HG03460 (cell line): ENCODE data around the gene OR2A25.
"Not testable (repeated sequence)": the region's sequence is repeated elsewhere in the genome, so short reads cannot be mapped to it uniquely, and the experiment has no call there.

ENCODE experiments used
- ATAC-seq: cut with Tn5 transposase; IDR thresholded peaks from one replicate; pipeline ENCODE4 v1.9.1; 2021; ENCODE audit not compliant: unreplicated experiment

OR2A25 gene, protein sequence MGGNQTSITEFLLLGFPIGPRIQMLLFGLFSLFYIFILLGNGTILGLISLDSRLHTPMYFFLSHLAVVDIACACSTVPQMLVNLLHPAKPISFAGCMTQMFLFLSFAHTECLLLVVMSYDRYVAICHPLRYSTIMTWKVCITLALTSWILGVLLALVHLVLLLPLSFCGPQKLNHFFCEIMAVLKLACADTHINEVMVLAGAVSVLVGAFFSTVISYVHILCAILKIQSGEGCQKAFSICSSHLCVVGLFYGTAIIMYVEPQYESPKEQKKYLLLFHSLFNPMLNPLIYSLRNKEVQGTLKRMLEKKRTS

GRCh38 chr7:144069511-144069910 is at the start of gene OR2A25:
TSS of gene OR2A25 (plus strand) at chr7:144069811. CDS start at chr7:144074220, 4,409 bp downstream.
- ATAC-seq, result no peak

DNA sequence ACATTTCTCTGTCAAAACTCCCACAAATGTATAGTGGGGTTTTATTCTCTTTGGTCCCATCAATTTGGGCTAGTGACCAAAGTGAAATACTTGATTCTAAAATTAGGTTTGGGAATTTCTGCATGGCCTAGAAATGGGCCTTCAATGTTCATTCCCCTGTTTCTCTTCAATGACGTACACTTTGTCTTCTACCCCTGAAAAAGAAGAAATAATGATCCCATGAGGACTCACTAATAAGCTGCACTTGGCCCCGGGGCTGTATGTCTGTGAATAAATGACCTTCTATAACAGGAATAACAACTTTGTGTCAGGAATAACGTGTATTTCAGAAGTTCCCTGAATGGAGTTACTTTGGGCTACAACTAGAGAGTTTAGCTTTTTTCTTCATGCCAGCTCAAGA is 49.3 kb upstream of the OR2A25 start:
- ATAC-seq, result no peak

GRCh38 chr7:144022169-144022568 is 47.4 kb upstream of the OR2A25 start:
- ATAC-seq, result no peak

DNA sequence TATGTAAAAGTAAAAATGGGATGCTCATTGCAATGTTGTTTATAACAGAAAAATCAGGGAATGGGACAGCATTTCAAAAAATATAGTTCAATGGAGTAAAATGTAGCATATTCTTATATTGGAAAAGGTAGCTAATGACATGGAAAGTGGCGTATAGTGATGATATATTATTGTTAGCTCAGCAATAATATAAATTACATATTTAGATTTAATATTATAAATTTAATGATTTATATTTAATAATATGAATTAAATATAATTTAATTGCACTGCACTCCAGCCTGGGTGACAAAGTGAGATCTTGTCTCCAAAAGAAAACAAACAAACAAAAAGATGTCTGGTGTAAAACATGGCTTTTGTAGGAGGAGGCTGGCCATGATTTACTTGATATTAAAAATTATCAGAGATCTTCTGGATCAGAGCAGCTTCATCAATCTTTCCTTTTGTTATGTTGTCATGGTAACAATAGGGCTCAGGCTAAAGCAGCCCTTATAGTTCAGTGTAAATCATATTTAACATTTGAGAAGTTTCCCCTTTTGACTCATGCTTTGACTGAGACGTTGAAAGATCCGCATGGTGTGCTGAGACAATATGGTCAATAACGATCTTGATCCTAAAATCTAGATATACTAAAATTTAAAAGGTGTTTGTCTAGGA is 46.3 kb upstream of the OR2A25 start:
- no peak for ATAC-seq

GRCh38 chr7:144024213-144024612 is 45.4 kb upstream of the OR2A25 start:
- no peak for ATAC-seq

DNA sequence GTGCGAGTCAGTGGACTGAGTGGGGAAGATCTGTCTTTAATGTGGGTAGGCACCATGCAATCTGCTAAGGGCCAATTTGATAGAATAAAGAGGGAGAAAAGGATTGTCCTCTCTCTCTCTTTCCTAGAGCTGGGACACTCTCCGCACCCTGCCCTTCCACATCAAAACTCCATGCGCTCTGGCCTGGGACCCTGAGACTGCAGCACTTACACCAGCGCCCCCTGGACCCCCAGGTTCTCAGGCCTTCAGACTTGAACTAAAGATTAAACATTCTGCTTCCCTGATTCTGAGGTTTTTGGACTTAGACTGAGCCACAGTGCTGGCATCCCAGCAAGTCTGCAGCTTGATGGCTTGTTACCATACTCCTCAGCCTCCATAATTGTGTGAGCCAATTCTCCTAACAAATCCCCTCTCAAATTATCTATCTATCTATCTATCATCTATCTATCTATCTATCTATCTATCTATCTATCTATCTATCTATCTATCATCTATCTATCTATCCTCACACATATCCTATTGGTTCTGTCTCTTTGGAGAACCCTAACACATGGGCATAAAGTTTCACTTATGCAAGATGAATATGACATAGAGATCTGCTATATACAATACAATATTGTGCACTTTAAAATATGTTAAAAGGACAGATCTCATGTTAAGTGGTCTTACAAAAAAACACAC is 43.3 kb upstream of the OR2A25 start:
- ATAC-seq, result no peak

- ATAC-seq, result no peak
Measured at GRCh38 chr7:144027070-144027469, 42.5 kb upstream of the OR2A25 start.

- no peak for ATAC-seq
Measured at GRCh38 chr7:144027974-144028373, 41.6 kb upstream of the OR2A25 start.

DNA sequence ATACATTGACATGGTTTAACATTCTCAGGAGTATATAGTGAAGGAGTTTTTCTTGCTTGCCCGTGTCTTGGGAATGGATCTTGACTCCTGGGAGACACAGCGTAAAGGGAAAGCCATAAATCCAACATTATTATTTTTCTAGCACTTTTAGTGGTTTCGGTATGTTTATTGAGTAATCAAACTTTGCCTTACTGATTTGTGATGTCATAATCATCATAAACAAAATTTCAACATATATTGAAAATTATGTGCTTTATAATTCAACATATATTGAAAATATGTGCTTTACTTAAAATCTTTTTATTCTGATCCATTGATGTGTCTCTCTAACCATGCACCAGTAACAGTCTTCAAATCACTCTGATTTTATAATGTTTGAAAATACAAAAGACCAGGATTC is 41.1 kb upstream of the OR2A25 start:
- ATAC-seq, result no peak

DNA sequence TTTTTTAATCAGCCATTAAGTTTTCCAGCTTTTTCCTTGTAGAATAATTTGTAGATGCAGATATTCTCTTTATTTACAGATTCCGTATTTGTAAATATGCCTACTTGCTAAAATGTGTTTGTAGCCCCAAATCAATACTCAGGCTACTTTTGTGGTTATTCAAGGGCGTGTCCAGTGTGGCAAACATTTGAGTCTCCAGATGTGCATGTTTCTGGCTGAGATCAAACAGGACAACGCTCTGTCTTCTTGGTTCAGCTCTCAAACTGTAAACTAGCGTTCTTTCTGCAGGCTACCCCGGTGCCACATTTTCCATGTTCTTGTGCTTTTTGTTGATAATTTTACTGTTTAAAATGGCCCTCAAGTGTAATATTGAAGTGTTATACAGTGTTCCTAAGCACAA is 37.1 kb upstream of the OR2A25 start:
- ATAC-seq, result no peak

DNA sequence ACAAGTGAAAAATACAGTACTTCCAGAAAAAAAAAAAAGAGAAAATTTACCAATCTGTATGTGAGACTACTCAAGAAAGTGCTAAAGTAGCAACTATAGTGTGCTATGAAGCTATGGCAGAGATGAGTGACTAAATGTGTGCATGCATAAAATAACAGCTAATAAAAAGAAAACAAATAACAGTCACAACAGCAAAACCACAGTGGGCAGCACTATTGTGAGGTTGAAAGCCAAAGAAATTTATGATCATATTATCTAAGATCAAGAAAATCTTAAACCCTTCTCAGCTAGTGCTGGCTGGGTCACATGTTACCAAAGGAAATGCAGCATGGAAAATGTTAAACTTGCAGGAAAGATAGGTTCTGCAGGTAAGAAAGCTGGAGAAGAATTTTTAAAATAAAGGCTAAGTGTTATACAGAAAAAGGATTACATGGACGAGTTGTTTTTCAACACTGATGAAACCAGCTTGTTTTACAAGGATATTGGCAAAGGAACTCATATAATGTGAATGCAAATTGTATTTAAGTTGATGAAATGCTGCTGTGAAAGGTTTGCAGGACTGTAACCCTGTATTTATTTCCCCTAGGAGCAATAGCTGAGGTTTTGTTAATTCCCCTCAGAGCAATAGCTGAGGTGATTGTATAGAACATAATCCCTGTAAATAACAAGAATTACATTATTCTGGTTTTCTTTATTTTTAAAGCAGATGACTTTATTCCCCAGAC is 36.5 kb upstream of the OR2A25 start:
- no peak for ATAC-seq

DNA sequence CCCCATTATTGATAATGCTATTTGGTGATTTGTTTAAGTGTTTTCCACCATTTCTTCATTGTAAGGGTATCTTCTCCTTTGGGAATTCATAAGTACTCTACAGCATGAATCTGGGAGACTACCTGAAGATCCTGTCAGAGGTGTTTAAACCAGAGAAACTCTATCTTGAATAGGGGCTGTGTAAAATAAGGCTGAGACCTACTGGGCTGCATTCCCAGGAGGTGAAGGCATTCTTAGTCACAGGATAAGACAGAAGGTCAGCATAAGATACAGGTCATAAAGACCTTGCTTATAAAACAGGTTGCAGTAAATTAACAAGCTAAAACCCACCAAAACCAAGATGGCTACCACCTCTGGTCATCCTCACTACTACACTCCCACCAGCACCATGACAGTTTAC is 34.2 kb upstream of the OR2A25 start:
- ATAC-seq, result no peak

DNA sequence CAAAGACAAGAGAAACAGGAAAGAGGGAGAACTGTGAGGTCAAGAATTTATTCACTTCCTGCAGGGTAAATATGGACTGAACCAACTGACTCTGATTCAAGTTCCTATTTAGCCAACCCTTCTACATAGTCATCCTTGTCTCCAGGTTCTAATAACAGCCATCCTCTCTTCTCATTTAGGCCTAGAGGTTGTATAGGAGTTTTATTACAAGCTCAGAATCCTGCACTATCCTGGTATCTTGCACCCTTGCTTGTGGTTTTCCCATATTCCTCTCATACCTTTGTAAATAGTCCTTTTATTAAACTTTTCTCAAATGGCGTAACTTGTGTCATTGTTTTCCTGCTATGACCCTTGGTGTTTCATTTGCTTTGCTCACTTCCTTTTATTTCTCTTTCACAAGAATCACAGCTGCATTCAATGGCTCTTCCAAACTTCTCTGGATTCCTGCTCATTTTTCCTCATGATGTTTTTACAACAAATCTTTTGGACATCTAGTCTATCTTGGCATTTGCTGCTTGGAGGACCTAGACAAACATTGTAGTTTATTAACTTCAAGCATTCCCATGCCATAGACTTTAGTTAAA is 33.2 kb upstream of the OR2A25 start:
- ATAC-seq, result no peak

DNA sequence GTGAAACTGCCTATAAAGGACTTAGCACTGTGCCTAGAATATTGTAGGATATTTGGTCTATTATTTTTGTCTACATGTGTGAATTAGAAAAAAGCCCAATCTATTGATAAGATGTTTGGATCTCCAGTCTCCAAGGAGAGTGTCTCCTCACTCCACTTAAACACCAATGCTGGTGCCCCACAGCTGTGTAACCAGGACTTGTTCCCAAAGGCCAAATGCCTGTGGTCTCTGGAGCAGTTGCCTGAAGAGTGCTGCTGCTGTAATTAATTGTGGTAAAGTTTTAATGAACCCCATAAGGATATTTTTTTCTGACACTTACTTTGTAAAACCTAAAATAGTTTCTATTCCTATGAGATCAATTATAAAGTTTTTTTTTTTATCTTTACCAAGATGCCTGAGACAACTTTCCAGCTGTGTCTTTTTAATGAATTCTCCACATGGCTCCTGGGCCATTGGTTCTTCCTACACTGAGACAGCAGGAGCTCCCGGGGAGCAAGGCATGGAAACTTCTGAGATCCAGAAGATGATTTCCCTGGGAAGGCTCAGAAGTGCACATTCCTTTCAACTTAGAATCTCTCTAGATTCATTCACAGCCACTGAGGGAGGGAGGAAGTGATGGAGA is 32.1 kb upstream of the OR2A25 start:
- ATAC-seq, result no peak

DNA sequence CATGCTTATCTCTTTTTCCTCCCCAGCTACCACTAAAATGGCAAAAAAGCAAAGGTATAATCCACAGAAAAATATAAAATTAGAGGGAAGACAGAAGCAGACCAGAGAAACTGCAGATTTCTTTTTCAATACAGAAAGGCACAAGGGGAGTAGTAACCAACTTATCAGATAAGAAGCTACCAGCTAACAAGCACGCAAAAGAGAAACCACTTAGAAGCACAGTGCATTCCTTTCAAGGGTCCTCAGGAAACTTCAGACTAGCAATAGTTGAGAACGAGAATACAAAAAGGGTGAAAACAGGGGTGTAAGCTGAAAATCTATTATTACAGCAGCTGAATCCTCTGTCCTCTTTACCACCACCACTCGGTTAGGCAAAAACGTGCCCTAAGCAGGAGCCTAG is 30.7 kb upstream of the OR2A25 start:
- no peak for ATAC-seq

DNA sequence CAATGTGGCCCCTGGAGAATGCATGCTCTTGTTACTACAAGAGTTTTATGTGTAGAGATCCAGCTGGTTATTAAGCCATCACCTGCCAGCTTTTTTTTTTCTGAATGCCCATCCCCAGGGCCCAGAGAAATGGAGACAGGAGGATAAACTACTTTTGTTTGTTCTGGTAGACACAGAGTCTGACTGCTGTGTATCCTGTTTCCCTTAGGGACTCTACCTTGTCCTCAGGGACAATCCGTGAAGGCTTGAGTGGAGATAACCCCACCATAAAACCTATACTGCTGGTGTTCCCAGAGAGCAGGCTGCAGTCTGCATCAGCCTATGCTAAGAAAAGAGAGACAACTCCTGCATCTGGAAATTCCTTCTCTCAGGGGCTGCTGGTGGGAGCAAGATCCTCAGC is 21.0 kb upstream of the OR2A25 start, which contains the start of gene OR2A5:
Gene OR2A5 (plus strand): TSS at position 301 of the 400 bp plus-strand sequence. CDS start 1,454 bp downstream, outside the sequence.
- no peak for ATAC-seq

- no peak for ATAC-seq
Measured at GRCh38 chr7:144049491-144049890, 20.1 kb upstream of the OR2A25 start.

DNA sequence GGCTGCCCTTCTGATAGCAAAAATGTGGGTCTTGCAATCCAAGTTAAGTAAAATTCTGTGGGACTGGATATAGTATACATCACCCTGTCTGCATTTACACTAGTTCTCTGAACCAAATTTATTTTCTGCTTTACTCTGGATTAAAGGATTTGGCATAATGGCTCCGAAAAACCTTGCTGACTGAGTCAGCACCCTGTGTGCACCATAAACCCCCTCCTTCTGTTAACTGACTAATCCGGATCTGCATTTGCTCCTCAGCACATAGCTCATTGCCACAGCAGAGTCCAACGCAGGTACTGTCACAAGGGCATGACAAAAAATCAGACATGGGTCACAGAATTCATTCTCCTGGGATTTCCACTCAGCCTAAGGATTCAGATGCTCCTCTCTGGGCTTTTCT is 19.5 kb upstream of the OR2A25 start:
- no peak for ATAC-seq

GRCh38 chr7:144050884-144051283 is 18.7 kb upstream of the OR2A25 start:
- not testable (repeated sequence) for ATAC-seq

DNA sequence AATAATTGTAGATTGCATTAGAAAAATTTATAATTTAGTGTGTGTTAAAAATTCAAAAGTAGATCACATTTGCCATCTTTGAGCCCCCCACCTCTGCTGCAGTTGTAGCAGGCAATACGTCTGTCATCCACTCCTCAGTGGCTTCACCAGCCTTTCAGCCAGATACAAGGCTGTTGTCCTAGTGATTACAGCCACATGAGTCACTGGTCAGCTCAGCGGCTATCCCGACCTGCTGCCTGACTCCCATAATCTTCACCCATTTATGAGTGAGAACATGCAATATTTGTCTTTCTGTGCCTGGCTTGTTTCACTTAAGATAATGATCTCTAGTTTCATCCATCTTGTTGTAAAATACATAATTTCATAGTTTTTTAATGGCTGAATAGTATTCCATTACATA is 11.7 kb upstream of the OR2A25 start:
- no peak for ATAC-seq

DNA sequence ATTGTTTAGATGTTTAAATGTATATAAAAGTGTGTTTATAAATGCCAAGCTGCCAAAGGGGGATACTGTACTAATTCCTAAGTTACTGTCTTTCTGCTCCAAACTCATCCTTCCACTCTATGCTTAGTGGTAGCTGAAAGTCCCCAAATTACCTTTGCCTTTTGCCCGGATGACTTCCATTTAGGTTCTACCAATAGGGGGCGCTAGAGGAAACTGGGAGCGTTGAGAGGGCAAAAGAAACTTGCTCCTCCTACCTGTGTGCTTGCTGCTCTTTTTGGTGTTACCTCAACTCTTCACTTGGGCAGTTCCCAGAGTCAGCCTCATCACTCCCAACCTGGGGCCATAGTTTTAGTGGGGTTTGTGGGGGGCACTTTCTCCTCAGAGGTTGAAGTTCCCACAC is 5.9 kb upstream of the OR2A25 start:
- no peak for ATAC-seq
